Measurements from ENCODE around the gene CIB4.

The CIB4 gene

GRCh38 chr2:26605195-26605998 is 35.8 kb downstream of the CIB4 start:
- peak; percentile 36 for DNase-seq

GRCh38 chr2:26602575-26602974 is 38.6 kb downstream of the CIB4 start:
- DNase-seq: no peak

- DNase-seq: no peak
Observed at GRCh38 chr2:26599387-26599786, 41.8 kb downstream of the CIB4 start.

GRCh38 chr2:26598996-26599373 is 42.2 kb downstream of the CIB4 start:
- DNase-seq: no peak

GRCh38 chr2:26598336-26598995 is 42.7 kb downstream of the CIB4 start:
- DNase-seq: no peak

GRCh38 chr2:26597197-26597596 is 44.0 kb downstream of the CIB4 start:
- no peak for DNase-seq

GRCh38 chr2:26595146-26595545 is 46.0 kb downstream of the CIB4 start:
- DNase-seq: no peak

GRCh38 chr2:26591619-26592505 is 49.3 kb downstream of the CIB4 start:
- no peak for DNase-seq

GRCh38 chr2:26590980-26591618 is 50.1 kb downstream of the CIB4 start:
- DNase-seq: no peak

GRCh38 chr2:26590508-26590907 is 50.7 kb downstream of the CIB4 start:
- no peak for DNase-seq

GRCh38 chr2:26588576-26588975 is 52.6 kb downstream of the CIB4 start:
- no peak for DNase-seq

- no peak for DNase-seq
Observed at GRCh38 chr2:26587994-26588393, 53.2 kb downstream of the CIB4 start.

- no peak for DNase-seq
Observed at GRCh38 chr2:26585966-26586365, 55.2 kb downstream of the CIB4 start.

GRCh38 chr2:26585100-26585499 is 56.1 kb downstream of the CIB4 start:
- DNase-seq: no peak

GRCh38 chr2:26584656-26585055 is 56.5 kb downstream of the CIB4 start:
- no peak for DNase-seq

- no peak for DNase-seq
Observed at GRCh38 chr2:26584191-26584590, 57.0 kb downstream of the CIB4 start.

- no peak for DNase-seq
Observed at GRCh38 chr2:26583381-26583911, 57.7 kb downstream of the CIB4 start.

- no peak for DNase-seq
Observed at GRCh38 chr2:26582890-26583289, 58.3 kb downstream of the CIB4 start.

GRCh38 chr2:26581991-26582842 is 58.9 kb downstream of the CIB4 start:
- DNase-seq: no peak

GRCh38 chr2:26581266-26581990 is 59.7 kb downstream of the CIB4 start:
- DNase-seq: no peak

GRCh38 chr2:26580751-26581150 is 60.4 kb downstream of the CIB4 start:
- no peak for DNase-seq
